ENCODE measurements around the gene FRMD4A.

The FRMD4A gene

DNA sequence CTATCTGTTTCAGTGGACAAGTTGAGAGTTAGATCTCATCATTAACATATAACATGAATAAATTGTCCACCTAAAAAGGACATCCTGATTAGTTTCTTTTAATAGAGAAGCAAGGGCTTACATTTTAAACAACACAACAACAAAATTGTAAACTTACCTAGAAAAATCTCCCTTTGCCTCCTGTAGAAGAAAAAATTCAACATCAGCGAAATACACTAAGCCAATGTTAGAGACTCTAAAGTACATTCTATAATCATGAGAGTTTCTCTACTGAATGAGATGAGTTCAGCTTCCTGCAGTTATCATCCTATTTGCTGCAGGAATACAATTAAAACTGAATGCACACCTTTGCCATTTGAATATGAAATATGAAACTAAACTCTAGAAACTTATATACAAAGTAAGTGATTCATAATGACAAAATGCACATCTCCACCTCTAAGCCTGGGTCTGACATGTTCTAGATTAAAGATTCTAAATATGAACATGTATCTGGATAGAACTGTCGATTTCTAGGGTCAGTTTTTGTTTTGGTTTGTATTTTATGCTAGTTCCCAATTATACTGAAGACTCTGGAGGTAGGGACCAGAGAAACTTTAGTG, 569.1 kb downstream of the FRMD4A start:
- Histone ChIP-seq H3K27me3 (ENCODE audit: insufficient read depth, low read length, poor library complexity) (no peaks in the 10 kb centered on the region), H3K4me2 (ENCODE audit: insufficient read depth, low read length) (no peak overlapping the region), H3K27ac (ENCODE audit: low read length) (no peak overlapping the region), H3K36me3 (ENCODE audit: insufficient read depth, low read length) (no peaks in the 10 kb centered on the region), H3K79me2 (ENCODE audit: insufficient read depth, low read length) (no peaks in the 10 kb centered on the region), H4K20me1 (ENCODE audit: insufficient read depth, low read length) (no peaks in the 10 kb centered on the region), H3K9me3 (ENCODE audit: insufficient read depth, low read length, severe bottlenecking) (no peaks in the 10 kb centered on the region), H3K9ac (ENCODE audit: low read depth, low read length) (no peak overlapping the region), H3K4me1 (ENCODE audit: insufficient read depth, low read length) (peaks cover 15% of the 10 kb centered on the region), H2AFZ (ENCODE audit: low read depth, low read length) (no peak overlapping the region), H3K4me3 (ENCODE audit: low read depth in 1 of 2, low read length in 2 of 2) (no peak overlapping the region)
- ATAC-seq (ENCODE audit: insufficient read depth, low read depth) = no peak
- TF ChIP-seq EZH2 (IDR thresholded peaks at IDR 0.05; ENCODE audit: borderline replicate concordance, low read depth, low read length, severe bottlenecking) = no peak
- no peak for TF ChIP-seq CTCF (IDR thresholded peaks at IDR 0.05; ENCODE audit: borderline replicate concordance, extremely low read depth, low read length, poor library complexity, severe bottlenecking)
- no peak for DNase-seq

- H3K4me1 ChIP-seq (ENCODE audit: insufficient read depth, low read length) = peaks cover 15% of the 10 kb centered on the region
Observed at GRCh38 chr10:13759168-13759567, 571.6 kb downstream of the FRMD4A start.

DNA sequence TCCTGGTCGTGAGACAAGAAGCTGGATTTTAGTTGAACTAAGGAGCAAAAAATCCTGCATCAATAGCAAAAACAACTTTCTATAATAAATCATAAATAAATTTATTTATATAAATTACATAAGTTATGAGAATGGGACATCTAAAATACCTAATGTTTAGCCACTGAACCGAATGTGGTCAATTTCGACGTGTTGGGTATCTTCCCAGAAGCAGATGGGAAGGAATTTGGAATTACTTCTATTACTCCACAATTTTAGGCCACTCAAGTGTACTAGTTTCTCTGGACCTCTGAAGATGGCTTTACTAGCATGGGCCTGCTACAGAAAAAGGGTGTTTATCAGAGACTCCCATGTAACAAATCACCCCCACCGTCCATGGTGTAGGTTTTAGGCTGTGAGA, 572.0 kb downstream of the FRMD4A start:
- Histone ChIP-seq H3K4me2 (ENCODE audit: insufficient read depth, low read length) (no peak overlapping the region), H3K4me1 (ENCODE audit: insufficient read depth, low read length) (peaks cover 15% of the 10 kb centered on the region), H3K79me2 (ENCODE audit: insufficient read depth, low read length) (no peaks in the 10 kb centered on the region), H2AFZ (ENCODE audit: low read depth, low read length) (no peak overlapping the region), H4K20me1 (ENCODE audit: insufficient read depth, low read length) (no peaks in the 10 kb centered on the region), H3K27me3 (ENCODE audit: insufficient read depth, low read length, poor library complexity) (no peaks in the 10 kb centered on the region), H3K9ac (ENCODE audit: low read depth, low read length) (no peak overlapping the region), H3K36me3 (ENCODE audit: insufficient read depth, low read length) (no peaks in the 10 kb centered on the region), H3K27ac (ENCODE audit: low read length) (no peak overlapping the region), H3K4me3 (ENCODE audit: low read depth in 1 of 2, low read length in 2 of 2) (no peak overlapping the region), H3K9me3 (ENCODE audit: insufficient read depth, low read length, severe bottlenecking) (no peaks in the 10 kb centered on the region)
- TF ChIP-seq CTCF (IDR thresholded peaks at IDR 0.05; ENCODE audit: borderline replicate concordance, extremely low read depth, low read length, poor library complexity, severe bottlenecking) (no peak), EZH2 (IDR thresholded peaks at IDR 0.05; ENCODE audit: borderline replicate concordance, low read depth, low read length, severe bottlenecking) (no peak)
- ATAC-seq (ENCODE audit: insufficient read depth, low read depth) (no peak), DNase-seq (no peak)

More at GRCh38 chr10:13759168-13759567, 571.6 kb downstream of the FRMD4A start:
- no peaks in the 10 kb centered on the region for H3K27me3 ChIP-seq (ENCODE audit: insufficient read depth, low read length, poor library complexity)
- no peak for DNase-seq
- H3K9me3 ChIP-seq (ENCODE audit: insufficient read depth, low read length, severe bottlenecking) = no peaks in the 10 kb centered on the region
- no peak overlapping the region for H2AFZ ChIP-seq (ENCODE audit: low read depth, low read length)
- ATAC-seq (ENCODE audit: insufficient read depth, low read depth) = no peak
- H3K4me2 ChIP-seq (ENCODE audit: insufficient read depth, low read length) = no peak overlapping the region
- no peak overlapping the region for H3K9ac ChIP-seq (ENCODE audit: low read depth, low read length)
- no peak for TF ChIP-seq EZH2 (IDR thresholded peaks at IDR 0.05; ENCODE audit: borderline replicate concordance, low read depth, low read length, severe bottlenecking)
- H3K36me3 ChIP-seq (ENCODE audit: insufficient read depth, low read length) = no peaks in the 10 kb centered on the region
- no peaks in the 10 kb centered on the region for H3K79me2 ChIP-seq (ENCODE audit: insufficient read depth, low read length)
- no peaks in the 10 kb centered on the region for H4K20me1 ChIP-seq (ENCODE audit: insufficient read depth, low read length)
- H3K27ac ChIP-seq (ENCODE audit: low read length) = no peak overlapping the region
- no peak overlapping the region for H3K4me3 ChIP-seq (ENCODE audit: low read depth in 1 of 2, low read length in 2 of 2)

DNA sequence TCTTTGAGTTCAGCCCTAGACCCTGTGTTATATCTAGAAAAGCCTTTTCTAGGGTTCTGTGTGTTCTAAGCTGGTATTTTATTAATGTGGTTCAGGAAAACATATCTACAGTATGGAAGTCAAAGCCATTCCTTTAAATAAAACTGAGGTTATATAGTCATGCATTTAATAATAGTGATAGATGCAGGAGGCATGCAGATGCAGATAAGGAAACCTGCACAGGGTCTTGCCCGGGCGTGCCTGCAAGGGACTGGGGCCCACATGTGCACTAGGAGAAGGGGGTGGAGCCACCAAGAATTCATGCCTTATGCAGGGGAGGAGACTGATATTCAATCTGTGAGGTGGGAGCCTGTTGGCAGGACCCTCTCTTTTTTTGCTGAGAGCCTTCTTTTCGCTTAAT, 572.4 kb downstream of the FRMD4A start:
- Histone ChIP-seq H3K4me1 (ENCODE audit: insufficient read depth, low read length) (peaks cover 15% of the 10 kb centered on the region), H2AFZ (ENCODE audit: low read depth, low read length) (no peak overlapping the region), H4K20me1 (ENCODE audit: insufficient read depth, low read length) (no peaks in the 10 kb centered on the region), H3K4me3 (ENCODE audit: low read depth in 1 of 2, low read length in 2 of 2) (no peak overlapping the region), H3K9me3 (ENCODE audit: insufficient read depth, low read length, severe bottlenecking) (no peaks in the 10 kb centered on the region), H3K79me2 (ENCODE audit: insufficient read depth, low read length) (no peaks in the 10 kb centered on the region), H3K9ac (ENCODE audit: low read depth, low read length) (no peak overlapping the region), H3K36me3 (ENCODE audit: insufficient read depth, low read length) (no peaks in the 10 kb centered on the region), H3K4me2 (ENCODE audit: insufficient read depth, low read length) (no peak overlapping the region), H3K27ac (ENCODE audit: low read length) (no peak overlapping the region), H3K27me3 (ENCODE audit: insufficient read depth, low read length, poor library complexity) (no peaks in the 10 kb centered on the region)
- no peak for TF ChIP-seq CTCF (IDR thresholded peaks at IDR 0.05; ENCODE audit: borderline replicate concordance, extremely low read depth, low read length, poor library complexity, severe bottlenecking)
- no peak for TF ChIP-seq EZH2 (IDR thresholded peaks at IDR 0.05; ENCODE audit: borderline replicate concordance, low read depth, low read length, severe bottlenecking)
- DNase-seq (no peak), ATAC-seq (ENCODE audit: insufficient read depth, low read depth) (peak; percentile 52; the same call in 2 of the 3 replicates)
